ENCODE results near the gene MAP7D1.
"Not testable (repeated sequence)": the region's sequence is repeated elsewhere in the genome, so short reads cannot be mapped to it uniquely, and the experiment has no call there.

MAP7D1 gene

DNA sequence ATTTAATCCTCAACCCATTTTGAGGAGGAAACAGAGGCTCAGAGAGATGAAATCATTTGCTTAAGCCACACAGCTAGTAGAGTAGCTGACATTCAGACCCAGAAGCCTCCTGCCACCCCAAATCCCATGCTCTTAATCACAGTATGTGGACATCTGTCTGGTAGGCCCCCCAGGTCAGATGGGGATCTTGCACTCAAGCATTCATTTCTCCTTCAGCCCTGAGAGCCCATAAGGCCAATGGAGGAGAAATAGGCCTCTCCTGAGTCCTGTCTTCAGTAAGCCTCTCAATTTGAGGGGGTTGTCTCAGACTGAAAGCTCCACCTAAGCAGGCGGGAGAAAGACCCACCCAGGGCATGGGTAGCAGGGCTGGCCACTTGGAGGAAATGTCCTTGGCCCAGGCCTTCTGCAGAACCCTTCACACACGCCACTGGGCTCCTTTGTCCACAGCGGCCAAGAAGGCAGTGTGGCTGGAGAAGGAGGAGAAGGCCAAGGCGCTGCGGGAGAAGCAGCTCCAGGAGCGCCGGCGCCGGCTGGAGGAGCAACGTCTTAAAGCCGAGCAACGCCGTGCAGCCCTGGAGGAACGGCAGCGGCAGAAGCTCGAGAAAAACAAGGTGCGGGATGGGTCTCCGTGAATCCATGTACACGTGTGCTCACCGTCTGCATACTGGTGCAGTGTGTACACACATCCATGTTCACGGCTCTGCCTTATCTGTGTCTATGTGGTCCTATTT lies 16.2 kb downstream of the MAP7D1 start:
- no peak for DNase-seq

DNA sequence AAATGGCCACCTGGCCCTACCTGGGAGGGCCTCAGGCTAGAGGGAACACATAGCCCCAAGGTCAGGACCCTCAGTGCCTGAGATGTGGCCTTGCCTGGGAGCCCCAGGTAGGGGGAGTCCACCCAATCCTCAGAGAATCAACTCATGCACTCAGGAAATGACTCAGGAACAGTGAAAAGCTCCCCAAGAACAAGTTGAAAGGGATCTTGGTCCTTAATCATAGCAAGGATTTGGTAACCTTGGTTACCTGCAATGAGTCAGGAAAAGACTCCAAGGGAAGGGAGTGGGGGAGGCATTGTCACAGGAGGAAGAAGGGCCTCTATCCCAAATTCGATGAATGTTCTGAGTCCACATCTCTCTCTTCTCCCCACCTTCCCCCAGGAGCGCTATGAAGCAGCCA lies 17.0 kb downstream of the MAP7D1 start:
- DNase-seq: no peak

DNA sequence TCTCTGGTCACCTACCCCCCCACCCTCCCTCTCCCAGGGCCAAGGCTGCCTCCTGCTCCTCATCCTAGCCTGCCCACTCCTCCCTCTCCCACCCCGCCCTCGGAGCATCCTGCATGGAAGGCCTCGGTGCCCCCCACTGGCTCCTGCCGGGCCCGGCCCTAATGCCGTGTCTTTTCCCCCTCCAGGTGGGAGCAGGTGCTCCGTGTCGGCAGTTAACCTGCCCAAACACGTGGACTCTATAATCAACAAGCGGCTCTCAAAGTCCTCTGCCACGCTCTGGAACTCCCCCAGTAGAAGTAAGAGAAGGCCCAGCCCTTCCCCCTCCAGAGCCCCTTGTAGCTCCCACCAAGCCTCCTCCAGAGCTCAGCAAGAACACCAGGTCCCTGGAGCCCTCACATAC lies 18.8 kb downstream of the MAP7D1 start:
- peak; percentile 52 to 75 for DNase-seq

DNA sequence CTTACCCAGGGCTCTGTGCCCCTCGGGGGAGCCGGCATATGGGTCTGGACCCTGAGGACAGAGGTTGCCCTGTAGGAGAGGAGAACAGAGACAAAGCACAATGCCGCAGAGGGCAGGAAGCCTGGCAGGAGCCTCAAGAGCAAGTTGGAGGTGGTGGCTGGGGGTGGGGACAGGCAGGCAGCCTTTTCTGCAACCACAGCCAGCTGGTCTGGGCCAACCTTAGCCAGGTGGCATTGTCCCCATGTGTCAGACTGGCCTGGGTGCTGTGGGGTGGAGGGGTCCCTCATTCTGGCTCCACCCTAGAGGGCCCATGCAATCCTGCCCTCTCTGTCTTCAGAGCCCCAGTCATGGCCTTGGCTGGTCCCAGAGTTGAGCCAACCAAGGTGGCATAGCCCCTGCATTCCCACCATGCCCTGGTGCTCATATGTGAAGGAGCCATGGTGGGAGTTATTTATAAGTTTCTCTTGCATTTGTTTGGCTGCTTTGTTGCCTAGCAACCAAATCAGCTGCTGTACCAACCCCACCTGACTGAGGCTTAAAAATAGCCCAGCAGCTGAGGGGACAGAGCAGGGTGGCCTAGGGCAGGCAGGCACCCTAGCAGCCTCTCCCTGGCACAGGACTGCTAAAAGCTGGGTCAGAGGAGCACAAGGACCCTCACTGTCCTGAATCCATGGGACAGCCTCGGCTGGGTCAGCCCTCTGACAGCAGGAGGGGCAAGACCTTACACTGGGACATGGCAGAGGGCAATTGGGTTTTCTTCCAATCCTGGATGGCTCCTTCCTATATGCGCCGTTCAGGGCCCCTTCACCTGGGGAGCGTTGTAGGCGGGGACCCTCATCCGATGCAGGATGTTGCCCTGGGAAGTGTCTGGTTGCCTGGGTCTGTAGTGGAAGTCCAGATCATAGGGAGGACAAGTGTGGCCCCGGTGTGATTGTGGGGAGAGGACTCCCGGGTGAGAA lies 19.5 kb downstream of the MAP7D1 start:
- DNase-seq: peak; percentile 26 to 56

DNA sequence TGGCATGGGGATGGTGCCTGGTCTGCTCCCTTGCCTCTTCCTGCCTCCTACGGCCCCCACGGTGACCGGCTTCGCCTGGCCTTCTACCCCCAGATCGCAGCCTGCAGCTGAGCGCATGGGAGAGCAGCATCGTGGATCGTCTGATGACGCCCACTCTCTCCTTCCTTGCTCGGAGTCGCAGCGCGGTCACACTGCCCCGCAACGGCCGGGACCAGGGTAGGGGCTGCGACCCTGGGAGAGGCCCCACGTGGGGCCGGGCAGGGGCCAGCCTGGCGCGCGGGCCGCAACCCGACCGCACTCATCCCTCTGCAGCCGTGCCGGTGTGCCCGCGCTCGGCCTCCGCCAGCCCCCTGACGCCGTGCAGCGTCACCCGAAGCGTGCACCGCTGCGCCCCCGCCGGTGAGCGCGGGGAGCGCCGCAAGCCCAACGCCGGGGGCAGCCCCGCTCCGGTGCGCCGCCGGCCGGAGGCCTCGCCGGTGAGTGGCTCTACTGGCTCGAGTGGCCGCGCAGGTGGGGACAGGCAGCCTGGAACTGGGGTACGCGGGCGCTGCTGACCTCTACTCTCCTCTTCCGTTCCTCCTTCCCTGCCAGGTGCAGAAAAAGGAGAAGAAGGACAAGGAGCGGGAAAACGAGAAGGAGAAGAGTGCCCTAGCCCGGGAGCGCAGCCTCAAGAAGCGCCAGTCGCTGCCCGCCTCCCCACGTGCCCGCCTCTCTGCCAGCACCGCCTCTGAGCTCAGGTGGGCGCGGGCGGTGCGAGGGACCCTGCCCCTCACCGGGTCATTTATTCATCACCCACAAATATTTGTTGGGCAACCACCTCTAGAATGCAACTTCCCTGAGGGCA lies 20.4 kb downstream of the MAP7D1 start:
- DNase-seq: no peak

DNA sequence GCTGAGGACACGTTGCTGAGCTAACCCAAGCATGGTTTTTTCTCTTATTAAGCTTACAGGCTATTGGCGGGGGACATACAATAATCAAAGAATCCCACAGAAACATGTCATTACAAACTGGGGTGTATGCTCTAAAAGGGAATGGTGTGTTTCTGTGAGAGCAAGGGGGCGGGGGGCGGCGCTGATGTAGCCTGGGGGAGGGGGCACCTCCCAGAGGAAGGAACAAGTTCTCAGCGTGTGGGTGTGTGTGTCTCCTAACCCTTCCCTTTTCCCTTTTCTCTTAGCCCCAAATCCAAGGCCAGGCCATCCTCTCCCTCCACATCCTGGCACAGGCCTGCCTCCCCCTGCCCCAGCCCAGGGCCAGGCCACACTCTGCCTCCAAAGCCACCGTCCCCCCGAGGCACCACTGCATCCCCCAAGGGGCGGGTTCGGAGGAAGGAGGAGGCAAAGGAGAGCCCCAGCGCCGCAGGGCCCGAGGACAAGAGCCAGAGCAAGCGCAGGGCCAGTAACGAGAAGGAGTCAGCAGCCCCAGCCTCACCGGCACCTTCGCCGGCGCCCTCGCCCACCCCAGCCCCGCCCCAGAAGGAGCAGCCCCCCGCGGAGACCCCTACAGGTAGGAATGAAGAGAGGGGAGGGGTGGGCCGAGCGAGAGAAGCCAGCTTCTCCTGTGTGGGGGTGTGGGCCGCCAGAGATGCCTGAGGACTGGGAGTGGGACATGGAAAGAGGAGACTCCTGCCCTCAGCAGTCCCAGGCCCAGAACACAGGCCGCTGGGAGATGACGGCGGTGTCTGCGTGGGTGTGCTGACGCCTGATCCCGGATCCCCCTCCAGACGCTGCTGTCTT lies 21.9 kb downstream of the MAP7D1 start:
- DNase-seq: no peak

DNA sequence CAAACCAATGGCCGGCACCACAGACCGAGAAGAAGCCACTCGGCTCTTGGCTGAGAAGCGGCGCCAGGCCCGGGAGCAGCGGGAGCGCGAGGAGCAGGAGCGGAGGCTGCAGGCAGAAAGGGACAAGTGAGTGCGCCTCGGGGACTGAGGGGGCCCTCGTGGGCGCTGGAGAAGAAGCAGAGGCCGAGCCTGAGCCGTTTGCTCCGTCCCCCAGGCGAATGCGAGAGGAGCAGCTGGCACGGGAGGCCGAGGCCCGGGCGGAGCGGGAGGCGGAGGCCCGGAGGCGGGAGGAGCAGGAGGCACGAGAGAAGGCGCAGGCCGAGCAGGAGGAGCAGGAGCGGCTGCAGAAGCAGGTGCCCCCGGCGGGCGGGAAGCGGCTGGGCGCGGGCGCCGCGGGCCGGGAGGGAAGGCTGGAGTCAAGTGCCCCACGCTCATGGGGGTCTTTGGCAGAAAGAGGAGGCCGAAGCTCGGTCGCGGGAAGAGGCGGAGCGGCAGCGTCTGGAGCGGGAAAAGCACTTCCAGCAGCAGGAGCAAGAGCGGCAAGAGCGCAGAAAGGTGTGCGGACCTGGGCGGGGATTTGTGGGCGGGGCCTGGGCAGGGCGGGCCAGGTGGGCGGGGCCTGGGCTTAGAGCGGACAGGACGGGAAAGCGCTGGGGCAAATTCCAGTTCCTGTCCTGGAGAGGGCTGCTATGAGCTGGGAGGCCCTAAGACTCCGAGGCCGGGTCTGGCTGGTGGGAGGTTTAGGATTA lies 22.7 kb downstream of the MAP7D1 start:
- no peak for DNase-seq

DNA sequence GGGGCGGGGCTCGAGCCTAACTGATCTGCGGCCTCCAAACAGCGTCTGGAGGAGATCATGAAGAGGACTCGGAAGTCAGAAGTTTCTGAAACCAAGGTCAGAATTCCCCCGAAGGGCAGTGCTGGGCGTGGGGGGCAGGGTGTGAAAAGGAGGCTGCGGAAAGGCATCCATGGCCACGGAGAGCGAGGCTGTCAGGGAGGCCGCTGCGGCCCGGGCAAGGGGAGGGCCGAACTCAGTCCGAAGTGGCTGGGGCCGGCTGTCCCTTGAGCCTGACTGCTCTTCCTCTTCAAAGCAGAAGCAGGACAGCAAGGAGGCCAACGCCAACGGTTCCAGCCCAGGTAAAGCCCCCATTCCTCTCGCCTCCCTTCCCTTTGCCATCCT lies 23.2 kb downstream of the MAP7D1 start:
- DNase-seq: no peak

DNA sequence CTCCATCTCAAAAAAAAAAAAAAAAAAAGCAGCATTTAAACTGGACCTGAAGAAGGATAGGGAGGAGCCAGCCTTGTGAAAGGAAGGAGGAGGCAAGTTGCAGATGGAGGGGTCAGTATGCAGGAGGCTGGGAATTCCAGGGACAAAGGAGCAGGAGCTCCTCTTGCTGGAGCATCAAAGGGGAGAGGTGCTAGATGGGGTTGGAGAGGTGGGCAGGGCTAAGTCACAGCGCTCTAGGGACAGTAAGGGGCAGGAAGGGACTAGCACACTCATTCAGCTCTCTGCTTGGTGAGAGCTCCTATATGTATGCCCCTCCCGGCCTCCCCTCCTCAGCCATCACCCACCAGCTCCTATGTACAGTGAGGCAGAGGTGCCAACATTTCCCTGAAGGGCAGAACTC lies 26.8 kb downstream of the MAP7D1 start:
- no peak for DNase-seq

DNA sequence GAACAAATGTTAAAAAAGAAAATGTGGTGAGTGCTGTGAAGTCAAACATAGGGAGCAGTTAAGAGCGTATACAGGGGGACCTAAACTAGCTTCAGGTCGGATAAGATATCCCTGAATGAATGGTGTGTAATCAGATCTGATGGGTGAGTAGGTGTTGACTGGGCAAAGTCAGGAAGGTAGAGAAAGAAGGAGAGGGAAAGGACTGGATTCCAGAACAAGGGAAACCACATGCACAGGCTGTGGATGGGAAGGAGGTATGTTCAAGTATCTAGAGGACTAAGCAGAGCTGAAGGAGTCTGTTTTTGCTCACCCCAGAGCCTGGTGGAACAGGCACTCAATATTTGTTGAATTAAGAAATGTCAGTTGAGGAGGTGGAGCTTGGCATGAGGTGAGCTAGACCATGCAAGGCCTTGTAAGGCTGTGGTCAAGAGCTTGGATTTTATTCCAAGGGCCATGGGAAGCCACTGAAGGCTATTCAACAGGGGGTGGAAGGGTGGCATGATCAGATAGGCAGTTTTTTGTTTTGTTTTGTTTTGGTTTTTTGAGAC lies 27.4 kb downstream of the MAP7D1 start:
- no peak for DNase-seq

DNA sequence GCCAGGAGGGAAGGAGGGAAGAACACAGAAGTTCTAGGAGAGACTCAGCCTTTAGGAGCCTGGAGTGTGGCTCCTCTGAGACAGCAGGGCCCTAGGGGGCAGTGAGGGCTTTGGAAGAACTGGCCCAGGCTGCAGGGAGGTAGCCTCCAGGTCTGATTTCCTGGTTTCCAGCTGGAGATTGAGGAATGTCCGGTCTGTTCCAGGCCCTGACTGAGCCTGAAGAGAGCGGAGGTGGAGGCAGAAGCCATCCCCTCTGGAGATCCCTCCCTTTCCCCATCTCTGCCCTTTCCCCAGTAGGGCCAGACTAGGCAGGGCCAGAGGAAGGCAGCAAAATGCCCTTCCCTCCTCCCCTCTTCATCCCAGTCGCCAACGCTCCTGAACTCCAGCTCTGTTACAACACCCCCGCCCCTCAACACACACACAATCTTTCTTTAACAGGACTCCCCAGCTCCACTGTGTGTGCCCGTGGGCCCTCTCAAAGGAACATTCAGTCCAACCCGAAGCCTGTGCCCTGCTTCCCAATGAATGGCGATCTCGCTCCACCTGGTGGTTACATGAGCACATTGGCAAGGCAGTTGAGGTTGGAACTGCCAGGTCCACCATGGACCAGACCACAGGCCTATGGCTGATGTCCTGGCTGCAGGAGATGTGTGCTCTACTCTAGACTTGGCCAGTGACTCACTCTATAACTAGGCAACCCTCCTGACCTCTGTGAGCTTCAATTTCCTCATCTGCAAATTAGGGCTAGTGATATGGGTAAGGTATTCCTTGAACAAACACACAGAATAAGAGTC lies 32.0 kb downstream of the MAP7D1 start:
- DNase-seq: peak; percentile 87 to 89

DNA sequence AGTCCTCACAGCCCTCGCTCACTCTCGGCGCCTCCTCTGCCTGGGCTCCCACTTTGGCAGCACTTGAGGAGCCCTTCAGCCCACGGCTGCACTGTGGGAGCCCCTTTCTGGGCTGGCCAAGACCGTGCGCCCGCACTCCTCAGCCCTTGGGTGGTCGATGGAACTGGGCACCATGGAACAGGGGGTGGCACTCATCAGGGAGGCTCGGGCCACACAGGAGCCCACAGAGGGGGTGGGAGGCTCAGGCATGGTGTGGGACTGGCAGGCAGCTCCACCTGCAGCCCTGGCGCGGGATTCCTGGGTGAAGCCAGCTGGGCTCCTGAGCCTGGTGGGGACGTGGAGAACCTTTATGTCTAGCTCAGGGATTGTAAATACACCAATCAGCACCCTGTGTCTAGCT lies 40.8 kb downstream of the MAP7D1 start:
- DNase-seq: not testable (repeated sequence)

DNA sequence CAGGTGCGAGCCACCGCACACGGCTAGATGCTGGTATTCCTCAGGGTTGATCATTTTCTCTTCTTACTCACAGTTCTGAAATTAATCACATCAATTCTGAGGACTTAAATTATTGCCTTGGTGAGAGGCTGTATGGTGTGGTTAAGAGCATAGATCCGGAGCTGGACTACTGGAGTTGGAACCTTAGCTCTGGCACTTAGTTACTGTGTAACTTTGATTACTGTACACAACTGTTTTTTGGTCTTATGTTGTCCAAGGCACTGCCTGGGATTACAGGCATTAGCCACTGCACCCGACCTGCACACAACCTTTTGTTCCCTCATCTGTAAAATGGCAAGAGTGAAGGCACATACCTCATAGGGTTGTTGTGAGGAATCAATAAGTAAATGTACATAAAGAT lies 42.7 kb downstream of the MAP7D1 start:
- DNase-seq: no peak

DNA sequence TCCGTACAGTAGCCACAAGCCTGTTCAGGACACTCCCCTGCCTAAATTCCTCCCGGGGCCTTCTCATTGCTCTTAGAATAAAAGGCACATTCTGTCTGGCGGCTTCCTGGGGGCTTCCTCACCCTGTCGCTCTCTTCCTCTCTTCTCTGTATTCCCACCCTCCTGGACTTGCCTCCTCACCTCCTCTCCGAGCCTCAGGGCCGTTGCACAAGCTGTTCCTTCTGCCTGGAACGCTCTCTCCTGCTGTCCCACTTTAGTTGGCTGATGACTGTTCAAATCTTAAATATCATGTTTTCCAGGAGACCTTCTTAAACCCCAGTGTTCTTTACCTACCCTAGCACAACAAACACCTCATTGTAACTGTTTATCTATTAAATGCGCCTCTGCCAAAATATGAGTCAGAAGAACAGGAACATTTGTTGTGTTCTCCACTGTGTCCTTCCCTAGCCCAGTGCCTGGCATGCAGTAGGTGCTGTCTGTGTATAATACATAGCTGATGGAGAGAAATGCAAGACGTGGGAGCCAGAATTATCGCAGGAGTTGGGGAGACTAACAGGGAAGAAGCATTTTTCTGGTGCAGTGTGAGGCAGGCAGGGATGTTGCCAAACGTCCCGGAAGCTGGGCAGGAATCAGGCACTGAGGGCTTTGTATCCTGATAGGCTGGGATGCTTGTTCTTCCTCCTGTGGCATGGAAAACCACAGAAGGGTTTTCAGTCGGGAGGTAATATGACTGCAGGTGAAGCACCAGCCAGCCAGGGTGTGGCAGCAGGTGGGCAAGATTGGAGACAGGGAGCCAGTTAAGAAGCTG lies 44.2 kb downstream of the MAP7D1 start:
- DNase-seq: no peak

DNA sequence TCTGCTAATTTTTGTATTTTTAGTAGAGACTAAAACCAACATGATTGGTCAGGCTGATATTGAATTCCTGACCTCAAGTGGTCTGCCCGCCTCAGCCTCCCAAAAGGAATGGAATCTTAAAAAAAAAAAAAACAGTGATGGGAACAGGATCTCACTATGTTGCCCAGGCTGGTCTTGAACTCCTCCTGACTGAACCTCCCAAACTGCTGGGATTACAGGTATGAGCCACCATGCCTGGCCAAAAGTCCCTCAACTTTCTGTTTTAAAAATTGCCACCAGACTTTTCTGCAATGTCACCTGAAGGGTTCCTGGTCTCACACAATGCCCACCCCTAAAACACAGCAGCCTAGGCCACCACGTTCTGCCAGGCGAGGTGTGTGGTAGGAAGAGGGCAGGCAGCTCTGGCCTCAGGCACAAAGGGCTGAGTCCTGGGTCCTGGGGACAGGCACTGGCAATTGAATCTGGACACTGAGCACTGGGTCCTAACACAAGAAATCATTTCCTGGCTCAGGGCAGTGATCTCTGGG lies 47.1 kb downstream of the MAP7D1 start:
- no peak for DNase-seq

DNA sequence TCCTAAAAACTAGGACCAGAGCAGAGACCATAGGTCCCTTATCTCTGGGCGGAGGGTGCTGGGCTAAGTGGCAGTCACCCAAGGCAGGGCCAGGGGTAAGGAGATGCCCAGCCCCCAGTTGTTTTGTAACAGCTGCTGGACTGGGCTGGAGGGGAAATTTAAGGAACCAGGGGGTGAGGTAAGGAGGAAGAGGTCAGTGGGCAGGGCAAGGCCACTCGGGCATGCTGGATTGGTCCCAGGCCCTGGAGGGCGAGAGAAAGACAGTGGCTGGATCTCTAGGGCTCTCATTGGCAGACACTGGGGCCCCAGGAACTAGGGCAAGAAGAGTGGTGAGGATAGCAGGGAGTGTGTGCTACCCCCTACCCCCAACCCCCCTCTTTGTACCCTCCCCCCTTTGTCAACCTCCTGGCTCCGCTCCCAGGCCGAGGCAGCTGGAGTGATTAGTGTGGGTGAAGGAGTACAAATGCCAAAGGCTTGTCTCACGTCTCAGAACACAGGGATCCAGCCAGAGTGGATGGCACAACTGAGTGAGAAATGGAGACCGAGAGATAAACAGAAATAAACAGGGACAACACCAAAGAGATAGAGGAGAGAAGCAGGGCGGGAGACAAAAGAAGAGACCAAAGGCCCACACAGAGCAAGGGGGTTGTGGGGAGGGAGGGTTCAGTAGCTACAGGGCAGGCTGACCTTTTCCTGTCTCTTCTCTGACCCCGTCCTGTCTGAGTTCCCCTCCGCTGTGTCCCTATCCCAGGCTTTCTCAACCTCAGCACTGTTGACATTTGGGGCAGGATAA lies 47.8 kb downstream of the MAP7D1 start:
- peak in 1 of 2 experiments; percentile 39 for DNase-seq

DNA sequence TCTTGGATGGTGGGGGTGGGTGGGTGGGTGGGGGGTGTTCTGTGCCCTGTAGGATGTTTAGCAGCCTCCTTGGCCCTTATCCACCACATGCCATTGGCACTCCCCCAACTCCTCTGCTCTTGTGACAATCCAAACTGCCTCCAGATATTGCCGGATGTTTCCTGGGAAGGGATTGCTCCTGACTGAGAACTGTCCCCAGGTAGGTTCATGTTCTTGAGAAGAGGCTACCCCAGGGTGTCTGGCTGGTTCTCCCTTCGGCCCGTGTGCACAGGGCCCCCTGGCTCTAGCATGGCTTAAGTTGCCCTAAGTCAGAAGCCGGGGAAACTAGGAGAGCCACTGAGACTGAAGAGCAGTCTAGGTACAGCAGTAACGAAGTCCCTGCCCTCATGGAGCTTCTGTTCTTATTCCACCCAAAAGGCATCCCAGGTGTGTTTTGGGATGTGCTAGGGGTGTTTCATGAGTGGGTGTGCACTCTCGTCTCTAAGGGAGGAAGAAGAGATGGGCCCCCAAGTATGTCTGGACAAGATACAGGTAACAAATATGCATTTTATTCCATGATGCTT lies 48.5 kb downstream of the MAP7D1 start:
- DNase-seq: no peak

DNA sequence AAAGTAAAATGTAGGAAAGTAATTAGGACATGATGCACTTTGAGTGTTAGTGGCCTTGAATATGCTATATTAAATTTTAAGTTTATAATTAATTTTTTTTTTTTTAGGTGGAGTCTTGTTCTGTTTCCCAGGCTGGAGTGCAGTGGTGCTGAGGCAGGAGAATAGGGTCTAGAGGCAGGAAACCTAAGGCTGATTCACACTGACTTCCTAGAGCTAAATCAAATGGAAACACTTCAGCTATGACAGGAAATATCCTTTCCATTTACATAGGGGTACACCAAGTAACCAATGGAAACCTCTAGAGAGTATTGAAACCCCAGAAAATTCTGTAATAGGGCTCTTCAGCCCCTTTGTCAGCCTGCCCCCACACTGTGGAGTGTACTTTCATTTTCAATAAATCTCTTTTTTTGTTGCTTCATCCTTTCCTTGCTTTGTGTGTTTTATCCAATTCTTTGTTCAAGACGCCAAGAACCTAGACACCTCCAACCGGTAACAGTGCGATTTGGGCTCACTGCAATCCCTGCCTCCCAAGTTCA lies 50.4 kb downstream of the MAP7D1 start:
- no peak for DNase-seq

All from NCI-H2081 (cell line).